ELF-1 (cell line): Measurements from ENCODE around the gene ATG9A.
A peak's percentile ranks its signal among the peaks of the same experiment; 100 is the strongest.

Source experiments
- DNase-seq: peaks from one replicate; pipeline ENCODE4 v3.0.0-alpha.2; 2016; ENCODE audit warnings: low read depth, low spot score

Gene ATG9A

GRCh38 chr2:219252570-219252899, 23.1 kb upstream of the ATG9A start:
- no peak for DNase-seq

GRCh38 chr2:219252084-219252483, 22.6 kb upstream of the ATG9A start:
- no peak for DNase-seq

GRCh38 chr2:219251656-219252055, 22.2 kb upstream of the ATG9A start:
- DNase-seq: no peak

- DNase-seq: no peak
Observed at GRCh38 chr2:219250049-219250781, 20.8 kb upstream of the ATG9A start.

GRCh38 chr2:219249203-219249980, 20.0 kb upstream of the ATG9A start:
- peak; percentile 36 for DNase-seq

- no peak for DNase-seq
Observed at GRCh38 chr2:219248845-219249202, 19.4 kb upstream of the ATG9A start.

- peak; percentile 17 for DNase-seq
Observed at GRCh38 chr2:219247678-219248642, 18.5 kb upstream of the ATG9A start.

GRCh38 chr2:219246559-219246958, 17.1 kb upstream of the ATG9A start:
- no peak for DNase-seq

GRCh38 chr2:219245899-219246230, 16.4 kb upstream of the ATG9A start:
- DNase-seq: no peak

GRCh38 chr2:219245148-219245898, 15.9 kb upstream of the ATG9A start, which contains the start of the genes GLB1L and STK16:
TSS of gene GLB1L (minus strand) at chr2:219245444. CDS start at chr2:219243573, 1,871 bp downstream.
TSS of gene STK16 (plus strand) at chr2:219245479. CDS start at chr2:219246000, 521 bp downstream.
- peak; percentile 97 for DNase-seq

GRCh38 chr2:219244789-219245147, 15.3 kb upstream of the ATG9A start:
- DNase-seq: no peak

- peak; percentile 51 for DNase-seq
Observed at GRCh38 chr2:219243291-219243761, 13.9 kb upstream of the ATG9A start.

GRCh38 chr2:219234331-219234730, 4.9 kb upstream of the ATG9A start:
- DNase-seq: no peak

- peak; percentile 73 for DNase-seq
Observed at GRCh38 chr2:219230059-219230540, 664 bp upstream of the ATG9A start.

GRCh38 chr2:219228911-219229304, 528 bp downstream of the ATG9A start:
- DNase-seq: no peak

- DNase-seq: no peak
Observed at GRCh38 chr2:219228041-219228910, 1.2 kb downstream of the ATG9A start.

GRCh38 chr2:219225350-219225749, 4.1 kb downstream of the ATG9A start:
- DNase-seq: no peak

GRCh38 chr2:219223831-219224610, 5.4 kb downstream of the ATG9A start:
- DNase-seq: no peak

GRCh38 chr2:219221957-219222518, 7.4 kb downstream of the ATG9A start:
- DNase-seq: no peak
